OCI-M1 (cell line): ENCODE data around the gene ERG.
A peak's percentile ranks its signal among the peaks of the same experiment; 100 is the strongest.

ENCODE experiments used
- DNase-seq: peaks from one replicate; lab custom pipeline; 2025; lab: John Stamatoyannopoulos, UW

Gene ERG

DNA sequence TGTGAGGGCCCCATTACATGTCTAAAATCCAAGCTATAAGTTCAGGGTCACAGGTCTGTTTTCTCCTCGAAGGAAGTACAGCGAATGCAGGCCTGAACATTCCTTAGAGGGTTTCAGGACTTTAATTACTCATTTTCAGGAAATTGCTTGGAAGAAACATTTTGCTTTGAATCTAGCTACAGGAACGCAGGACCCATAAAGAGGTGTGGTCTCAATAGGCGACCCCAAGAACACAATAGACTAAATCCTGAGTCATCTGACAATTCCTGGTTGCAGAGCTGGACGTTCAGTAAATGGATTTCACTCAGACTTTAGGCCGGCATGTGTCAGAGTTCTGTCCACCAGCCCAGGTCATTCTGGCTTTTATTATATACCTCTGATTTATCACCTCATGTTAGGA is 1.0 kb upstream of the ERG start:
- DNase-seq = no peak

DNA sequence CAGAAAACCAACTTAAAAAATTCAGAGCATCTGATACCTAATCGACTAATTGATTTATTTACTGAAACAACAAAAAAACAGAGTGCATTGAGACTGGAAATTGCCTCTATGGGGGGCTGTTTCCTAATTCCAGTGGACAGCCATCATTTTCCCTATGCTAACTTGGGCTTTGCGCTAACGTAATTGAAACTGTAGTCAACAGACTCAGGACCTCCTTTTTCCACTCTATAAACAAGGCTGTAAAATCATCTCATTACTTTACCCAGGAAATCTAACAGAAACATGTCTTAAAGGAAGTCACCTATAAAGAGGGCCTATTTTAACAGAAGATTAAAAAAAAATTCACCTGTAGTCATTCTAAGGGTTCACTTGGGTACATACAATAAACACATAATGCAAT is 2.1 kb downstream of the ERG start:
- DNase-seq = no peak

DNA sequence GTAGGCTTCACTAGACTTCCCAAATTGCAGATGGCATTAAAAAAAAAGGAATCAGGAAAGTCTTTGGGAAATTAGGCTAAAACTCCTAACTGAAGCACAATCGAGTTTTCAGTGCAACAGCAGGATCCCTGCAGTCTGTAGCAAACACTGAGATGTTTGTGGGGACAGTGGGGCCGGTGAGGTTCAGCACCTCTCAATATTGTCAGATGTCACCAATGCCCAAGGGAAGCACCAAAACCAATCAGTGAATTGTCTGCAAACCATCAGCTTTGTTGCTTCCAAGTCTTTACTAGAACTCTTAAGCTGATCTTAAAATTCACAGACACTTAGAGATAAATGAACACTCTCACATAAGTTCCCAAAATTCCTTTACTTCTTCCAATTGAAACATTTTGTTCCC is 2.6 kb downstream of the ERG start:
- no peak for DNase-seq

DNA sequence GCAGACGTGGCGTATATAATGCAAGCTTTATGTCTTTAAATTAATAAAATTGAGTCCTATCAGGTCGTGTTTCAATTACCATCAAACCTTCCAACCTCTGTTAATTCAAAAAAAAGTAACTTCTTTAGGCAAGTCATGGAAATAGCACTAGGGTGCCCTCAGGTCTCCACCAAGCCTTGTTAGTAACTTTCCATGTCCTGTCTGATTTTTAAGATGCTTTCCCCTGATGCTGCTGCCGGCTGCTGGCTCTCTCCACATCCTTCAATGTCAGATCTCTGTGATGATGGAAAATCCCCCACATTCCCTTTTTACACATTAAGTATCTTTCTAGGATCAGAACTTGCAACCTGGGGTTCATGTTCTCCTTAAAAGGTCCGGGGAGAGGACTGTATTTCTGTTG is 3.0 kb downstream of the ERG start:
- no peak for DNase-seq

DNA sequence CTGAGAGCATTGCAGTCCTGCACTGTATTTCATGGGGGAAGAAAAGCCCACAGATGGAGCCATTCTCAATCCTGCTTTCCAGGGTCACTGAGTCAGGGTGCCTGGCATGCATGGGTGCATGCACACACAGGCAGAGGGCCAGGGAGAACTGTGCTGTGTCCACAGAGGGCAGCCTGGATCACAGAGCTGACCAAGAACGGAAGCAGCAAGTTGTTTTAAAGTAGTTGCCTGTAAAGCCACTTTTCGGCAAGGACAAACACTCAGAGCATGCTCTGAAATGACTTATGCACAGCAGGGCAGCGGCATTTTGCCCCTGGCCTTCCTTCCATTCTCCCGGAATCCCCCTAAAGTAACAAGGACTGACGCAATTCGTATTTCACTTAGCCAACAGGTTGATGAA is 3.6 kb downstream of the ERG start:
- no peak for DNase-seq

DNA sequence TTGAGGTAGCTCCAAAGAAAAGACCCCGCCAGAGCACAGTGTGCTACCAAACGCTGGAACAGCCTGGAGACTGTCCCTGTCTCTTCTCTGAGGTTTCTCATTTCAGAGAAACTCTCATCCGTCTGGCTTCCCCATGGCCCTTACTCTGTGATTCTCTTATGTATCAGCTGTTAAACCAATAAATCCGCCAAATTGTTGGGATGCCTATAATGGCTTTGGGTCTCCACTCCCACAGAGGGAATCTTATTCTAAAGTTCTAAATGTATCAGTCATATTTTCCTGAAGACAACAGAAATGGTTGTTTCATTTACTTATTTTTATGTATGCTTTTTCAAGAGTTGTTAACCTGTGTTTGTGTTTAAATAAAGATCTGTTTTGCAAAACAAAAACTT is 4.0 kb downstream of the ERG start:
- DNase-seq = no peak

DNA sequence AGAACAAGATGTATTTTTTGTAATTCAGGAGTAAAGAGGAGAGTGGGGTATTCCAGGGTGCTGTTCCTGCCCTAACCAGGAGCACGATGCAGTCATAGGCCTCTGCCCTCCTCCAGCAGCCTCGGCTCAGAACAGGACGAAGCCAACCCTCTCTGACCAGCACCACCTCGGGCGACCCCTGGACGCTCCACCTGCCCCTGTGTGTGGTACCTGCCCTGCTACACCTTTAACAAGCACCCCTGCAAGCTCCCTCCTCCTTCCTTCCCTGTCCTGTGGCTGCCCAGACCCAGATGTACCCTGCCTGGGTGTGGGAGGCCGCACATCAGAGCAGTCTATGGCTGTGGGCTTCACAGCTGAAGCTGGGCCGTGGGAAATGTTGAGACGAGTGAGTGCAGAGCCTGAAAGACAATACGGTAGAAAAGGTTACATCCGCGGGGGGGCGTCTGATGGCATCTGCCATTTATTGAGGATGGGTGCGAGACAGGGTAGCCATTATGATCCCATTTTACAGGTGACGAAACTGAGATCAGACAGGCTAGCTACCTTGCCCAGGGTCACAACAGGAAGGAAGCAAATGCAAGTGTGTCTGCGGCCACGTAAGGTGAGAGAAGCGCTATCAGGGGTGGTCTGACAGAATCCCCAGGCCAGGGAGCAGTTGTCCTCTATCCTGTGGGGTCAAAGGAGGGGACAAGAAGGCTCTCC is 4.6 kb downstream of the ERG start:
- DNase-seq = no peak

DNA sequence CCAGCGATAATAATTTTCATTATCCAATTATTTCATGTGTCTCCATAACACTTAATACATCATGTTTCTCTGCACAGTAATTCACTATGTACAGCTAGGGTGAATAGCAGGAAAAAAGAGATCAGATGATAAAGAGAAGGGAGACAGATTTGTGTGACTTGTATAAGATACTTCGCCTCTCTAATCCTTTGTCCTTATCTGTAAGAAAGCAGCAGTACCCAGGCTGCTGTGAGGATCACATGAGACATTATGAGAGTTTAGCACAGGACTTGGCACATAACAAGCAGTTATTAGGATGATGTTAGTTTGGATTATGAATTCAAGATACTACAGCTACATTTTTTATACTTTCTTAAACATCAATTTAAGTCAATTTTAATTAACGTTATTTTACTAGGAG is 6.3 kb downstream of the ERG start:
- peak; percentile 84 for DNase-seq

DNA sequence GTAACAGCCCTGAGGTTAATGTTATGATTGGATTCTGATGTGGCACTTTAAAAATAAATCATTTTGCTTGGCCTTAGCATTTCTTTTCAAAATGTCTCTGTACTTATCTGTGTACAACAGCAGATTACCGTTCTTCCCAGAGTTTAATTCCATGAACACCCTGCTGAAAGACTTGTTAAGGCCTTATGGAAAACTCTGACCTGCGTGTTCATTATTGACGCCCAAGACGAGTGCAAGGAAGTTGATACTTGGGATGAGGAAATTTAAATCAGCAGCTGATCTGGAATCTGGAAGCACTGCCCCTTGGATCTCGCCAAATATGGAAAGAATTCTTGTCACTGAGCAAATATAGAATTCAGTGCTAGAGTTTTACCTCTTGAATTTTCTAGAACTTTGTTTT is 6.7 kb downstream of the ERG start:
- DNase-seq = no peak

DNA sequence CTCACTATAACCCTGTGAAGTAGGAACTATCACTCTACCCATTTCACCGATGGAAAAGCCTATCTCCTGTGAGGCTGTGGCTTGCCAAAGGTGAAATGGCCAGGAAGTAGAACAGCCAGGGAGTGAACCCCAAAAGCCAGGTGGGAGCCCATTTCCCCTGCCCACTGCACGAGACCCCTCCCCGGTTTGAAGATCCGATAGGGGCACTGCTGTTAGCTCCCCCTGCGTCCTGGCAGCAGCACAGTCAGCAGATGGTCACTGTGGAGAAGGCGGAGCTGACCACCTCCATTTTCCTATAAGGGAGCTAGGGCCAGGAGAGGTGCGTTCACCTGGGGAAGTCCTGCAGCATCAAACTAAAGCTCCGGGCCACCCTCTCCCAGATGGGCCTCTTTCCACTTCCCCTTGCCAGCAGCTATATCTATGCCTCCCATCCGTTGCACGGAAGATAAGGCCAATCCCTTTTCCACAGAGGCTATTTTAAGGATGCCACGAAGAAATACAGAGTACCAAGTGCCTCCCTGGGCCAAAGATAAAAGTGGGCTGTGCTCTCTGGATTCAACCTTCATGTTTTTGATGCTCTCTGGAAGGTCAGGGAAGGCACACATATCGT is 7.8 kb downstream of the ERG start:
- DNase-seq = peak; percentile 49

DNA sequence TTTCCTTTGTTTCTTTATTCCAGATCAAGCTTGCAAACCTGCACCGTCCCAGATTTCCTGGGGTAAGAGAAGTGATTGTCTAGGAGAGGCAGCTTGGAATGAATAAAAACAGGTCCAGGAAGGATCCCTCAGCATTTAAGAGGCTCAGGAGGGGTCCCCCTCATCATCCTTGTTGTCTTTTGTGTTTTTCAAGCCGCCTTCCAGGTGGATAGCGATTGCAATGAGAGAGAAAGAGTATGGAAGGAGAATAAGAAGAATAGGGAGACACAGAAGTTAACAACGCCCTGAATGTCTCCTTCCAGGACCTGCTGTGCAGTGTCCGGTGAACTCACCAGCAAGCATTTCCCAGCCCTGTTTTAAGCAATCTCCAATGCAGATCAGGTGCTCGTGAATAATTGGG is 8.5 kb downstream of the ERG start:
- DNase-seq = no peak

DNA sequence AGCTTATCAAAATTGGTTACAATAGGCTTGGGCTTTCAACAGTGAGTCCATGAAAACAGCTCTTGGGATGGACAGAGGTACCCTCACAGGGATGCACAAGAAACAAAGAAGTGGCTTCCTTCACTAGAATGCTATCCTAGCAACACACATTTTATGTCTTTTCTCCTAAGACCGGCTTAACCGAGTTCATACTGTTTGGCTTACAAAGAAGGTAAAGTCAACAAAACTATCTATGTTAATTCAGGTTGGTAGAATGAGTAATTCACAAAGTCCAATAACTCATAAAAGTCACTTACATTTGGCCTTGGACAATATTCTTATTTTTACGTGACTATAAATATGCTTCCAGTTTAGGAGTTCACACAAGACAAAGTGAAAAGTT is 9.0 kb downstream of the ERG start:
- no peak for DNase-seq

DNA sequence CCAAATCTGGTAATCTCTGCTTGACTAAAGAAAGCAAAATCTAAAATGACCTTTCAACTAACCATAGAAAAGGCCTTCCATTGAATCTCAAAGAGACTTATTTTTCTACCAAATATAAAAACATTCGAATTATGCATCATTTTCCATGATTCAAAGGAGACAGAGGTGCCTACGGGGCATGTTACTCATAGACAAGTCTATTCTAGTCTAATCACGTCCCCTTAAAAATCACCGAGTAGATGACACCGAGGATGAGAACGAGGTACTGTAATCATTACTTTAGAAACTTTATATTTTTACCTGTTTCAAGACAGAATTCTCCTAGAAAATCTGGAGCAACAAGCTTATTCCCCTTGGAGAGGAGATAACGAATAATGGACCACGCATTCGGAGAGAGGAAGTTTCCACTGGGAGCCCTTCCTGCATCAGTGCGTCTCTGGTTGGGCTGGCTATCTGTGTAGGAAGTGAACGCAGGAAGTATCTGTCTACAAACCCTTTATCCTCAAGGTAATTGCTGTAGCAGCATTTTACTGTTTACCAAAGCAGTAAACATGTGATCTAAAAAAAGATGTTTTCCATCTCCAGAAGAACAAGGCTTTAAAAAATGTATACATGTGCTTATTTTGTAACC is 9.5 kb downstream of the ERG start:
- DNase-seq = no peak

DNA sequence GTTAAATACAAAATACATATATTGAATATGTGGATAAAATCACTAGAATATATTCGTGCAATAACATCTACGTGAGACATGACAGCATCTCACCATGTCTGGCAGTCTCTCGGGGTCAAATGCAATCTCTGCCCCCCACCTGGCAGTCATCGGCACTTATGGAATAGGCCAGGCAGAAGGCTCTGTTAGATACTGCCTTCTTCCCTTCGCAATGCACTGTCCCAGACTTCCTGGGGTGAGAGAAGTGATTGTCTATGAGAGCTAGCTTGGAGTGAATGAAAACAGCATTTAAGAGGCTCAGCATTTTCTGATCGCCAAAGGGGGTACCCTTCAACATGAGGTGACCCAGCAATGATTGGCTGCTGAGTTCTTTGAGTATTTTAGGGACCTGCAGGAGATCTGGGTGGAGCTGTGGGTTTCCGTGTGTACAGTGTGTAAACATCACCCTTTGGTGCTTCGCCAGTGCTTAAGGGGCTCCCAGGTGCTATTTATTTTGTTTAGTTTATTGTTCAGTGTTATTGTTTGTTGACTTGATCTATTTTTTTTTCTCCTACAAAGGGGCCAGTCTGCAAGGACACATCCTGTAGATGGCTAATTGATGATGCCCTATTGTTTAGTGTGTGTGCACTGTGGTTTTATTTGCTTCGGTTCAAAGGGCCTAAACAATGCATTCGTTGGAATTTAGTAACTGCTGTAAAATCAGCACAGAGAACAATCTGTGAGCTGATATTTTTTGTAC is 10.2 kb downstream of the ERG start:
- no peak for DNase-seq

DNA sequence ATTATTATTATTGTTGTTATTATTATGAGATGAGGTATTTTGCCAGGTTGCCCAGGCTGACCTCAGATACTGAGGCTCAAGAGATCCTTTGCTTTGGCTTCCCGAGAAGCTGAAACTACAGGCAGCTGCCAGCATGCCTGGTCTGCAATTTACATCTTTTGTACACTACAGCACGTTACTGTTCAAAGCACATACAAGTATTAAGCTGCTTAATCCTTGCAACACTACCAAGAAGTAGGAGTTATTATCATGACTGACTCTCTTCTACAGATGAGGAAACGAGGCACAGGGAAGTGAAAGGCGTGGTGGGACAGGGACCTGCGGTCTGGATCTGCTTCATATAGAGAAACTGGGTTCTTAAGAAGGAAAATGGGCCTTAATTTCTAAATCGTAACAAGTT is 11.6 kb downstream of the ERG start:
- DNase-seq = no peak

DNA sequence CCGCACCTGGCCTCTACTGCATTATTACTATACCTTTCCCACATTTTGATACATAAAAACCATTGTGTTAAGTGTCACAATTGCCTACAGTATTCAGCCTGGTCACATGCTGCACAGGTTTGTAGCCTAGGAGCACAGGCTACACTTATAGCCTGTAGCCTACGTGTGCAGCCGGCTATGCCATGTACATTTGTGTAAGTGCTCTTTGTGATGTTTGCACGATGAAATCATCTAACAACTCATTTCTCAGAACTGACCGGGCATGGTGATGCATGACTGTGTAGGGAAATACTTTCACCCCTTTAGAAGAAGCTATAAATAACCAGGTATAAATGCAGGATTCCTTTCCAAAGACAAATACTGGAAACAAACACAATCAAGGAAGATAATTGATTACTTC is 12.1 kb downstream of the ERG start:
- no peak for DNase-seq

DNA sequence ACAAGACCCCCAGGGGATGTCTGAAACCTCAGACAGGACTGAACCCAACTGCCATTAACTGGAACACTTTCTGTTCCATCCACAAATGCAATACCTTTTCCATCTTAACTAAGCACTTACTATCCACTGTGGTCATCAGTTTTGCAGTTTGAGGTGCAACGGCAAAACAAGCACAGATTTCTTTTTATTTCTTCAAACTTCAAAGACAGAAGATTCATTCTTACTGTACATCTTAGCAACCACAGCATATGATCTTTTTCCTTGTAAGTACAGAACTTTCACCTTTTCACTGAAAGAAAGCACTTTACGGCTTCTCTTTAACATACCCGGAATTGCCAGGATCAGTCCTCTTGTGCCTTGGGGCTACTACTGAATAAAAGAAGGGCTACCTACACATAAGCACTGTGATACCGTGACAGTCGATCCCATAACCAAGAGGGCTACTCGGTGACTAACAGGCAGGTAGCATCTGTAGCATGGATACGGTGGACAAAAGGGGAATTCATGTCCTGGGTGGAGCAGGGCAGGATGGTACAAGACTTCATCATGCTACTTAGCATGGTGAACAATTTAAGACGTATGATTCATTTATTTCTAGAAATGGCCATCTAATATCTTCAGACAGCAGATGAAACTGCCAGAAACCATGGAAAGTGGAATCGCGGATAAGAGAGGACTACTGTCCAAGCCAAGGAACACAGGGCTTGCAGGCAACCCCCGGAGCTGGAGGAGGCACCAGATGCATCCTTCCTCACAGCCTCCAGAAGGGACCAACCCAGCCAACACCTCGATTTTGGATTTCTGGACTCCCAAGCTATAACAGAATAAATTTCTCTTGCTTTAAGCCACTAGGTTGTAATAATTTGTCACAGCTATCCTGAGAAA is 18.4 kb downstream of the ERG start:
- DNase-seq = no peak

DNA sequence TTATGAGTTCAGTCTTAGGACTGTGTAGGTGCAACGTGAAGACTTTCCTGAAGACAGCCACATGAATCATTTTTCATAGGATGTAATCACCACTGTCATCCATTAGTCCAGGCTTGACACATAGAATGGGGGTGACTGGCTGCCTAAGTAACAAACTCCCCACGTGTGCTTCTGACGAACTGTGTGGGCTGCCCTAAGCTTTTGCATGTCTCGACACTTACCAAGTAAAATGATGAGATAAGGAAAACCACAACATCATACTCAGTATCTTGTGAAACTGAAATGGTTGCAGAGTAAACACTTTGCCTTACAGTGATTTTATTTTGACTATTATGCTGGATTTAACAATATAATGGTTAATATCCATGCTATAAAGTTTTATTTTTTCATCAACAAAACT is 19.5 kb downstream of the ERG start:
- peak; percentile 81 for DNase-seq

DNA sequence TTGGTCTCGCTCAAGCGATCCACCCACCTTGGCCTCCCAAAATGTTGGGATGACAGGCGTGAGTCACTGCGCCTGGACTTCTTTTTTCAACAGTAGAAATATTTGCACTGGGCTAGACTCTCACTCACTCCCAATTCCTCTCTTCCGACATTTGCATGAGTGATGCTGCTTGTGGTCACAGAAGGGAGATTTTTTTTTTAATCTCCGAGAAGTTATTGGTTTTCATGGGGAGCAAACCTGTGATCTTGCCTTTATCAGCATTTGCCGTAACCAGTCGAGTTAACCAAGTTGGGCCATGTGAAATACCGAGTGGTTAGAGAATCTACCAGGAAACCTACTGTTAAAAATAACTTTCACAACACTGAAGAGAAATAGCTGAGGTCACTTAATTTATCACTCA is 21.1 kb downstream of the ERG start:
- peak; percentile 97 for DNase-seq

DNA sequence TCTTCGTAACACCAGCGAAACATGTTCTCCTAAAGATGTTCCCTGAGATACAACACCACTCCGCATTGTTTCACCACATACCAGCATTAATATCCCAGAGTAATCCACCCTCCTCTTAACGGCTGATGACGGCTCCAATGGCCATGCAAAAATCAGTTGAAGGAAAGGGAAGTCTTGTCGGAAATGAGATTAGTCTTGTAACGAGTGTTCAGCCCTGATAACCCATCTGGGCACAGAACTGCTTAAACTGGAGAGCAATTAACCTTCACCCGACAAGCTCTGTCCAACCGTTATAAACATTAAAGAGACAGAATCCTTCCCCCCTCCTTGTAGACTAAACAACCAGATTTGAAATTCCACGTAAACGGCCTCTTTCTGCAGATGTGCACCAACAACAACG is 21.9 kb downstream of the ERG start:
- peak; percentile 99 for DNase-seq

DNA sequence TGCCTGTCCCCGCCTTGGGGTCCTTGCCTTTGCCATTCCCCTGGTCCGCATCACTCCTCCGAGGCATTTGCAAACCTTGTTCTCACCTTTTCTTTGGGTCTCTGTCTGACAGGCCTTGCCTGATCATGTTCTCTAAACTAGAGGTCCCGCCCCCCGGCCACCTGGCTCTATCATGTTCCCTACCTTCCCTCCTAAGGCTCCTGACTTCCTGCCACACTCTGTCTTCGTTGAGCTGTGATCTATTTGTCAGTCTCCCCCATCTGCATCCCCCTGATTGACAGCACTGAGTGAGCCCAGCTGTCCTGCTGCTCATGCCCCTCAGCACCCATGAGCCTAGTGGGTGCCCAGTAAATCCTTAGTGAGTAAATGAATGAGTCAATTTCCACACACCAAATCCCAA is 22.8 kb downstream of the ERG start:
- no peak for DNase-seq

DNA sequence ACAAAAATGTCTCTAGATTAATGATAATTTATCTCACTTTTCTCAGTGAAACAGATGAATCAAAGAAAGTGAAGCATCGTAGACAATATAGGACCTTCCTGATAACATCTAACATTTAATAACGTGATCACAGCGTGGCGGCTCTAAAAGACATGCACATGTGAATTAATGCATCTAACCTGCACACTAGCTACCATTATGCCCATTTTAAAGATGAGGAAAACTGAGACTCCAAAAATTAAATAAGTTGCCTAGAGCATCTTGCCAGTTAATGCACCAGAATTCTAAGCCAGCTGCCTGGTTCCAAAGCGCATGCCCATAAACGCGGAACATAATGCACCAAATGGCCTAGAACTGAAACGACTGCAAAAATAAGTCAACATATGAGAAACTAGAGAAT is 23.5 kb downstream of the ERG start:
- DNase-seq = no peak
